PC-9 (cell line): ENCODE results near the gene SLC45A3.

Experiments
- CTCF ChIP-seq: fragments of 200-600 bp; sonication (generic); conservative IDR thresholded peaks from 2 replicates; pipeline ENCODE4 v1.6.1; 2017; ENCODE audit warnings: mixed run types, antibody characterized with exemption, mild to moderate bottlenecking, moderate library complexity
- EZH2 ChIP-seq: fragments of 200-600 bp; sonication (generic); IDR thresholded peaks from 2 replicates; pipeline ENCODE4 v1.8.0; 2017; ENCODE audit warnings: antibody characterized with exemption, low read depth

GRCh38 chr1:205701891-205702290 lies 21.6 kb upstream of the SLC45A3 start:
- TF ChIP-seq CTCF (no peak), EZH2 (no peak)
